ENCODE measurements around the gene MLLT1.

GRCh38 chr19:6233827-6234511 is 45.8 kb downstream of the MLLT1 start:
- TF ChIP-seq CTCF (conservative IDR thresholded peaks at IDR 0.05 in 1 of 2, IDR thresholded peaks at IDR 0.05 in 1 of 2; ENCODE audit: low read depth in 1 of 2, low read length in 2 of 2): no peak
- TF ChIP-seq EZH2 (IDR thresholded peaks at IDR 0.05; ENCODE audit: low read length, missing control alignments): no peak

Data from fibroblast of lung (primary cell).